Activated CD4-positive, CD25-positive, alpha-beta regulatory T cell (primary cell): ENCODE results near the gene ANKRD23.

Experiments
- DNase-seq, 4 experiments: peaks; one replicate each; lab custom pipeline; 2025; lab: John Stamatoyannopoulos, UW

ANKRD23 gene

DNA sequence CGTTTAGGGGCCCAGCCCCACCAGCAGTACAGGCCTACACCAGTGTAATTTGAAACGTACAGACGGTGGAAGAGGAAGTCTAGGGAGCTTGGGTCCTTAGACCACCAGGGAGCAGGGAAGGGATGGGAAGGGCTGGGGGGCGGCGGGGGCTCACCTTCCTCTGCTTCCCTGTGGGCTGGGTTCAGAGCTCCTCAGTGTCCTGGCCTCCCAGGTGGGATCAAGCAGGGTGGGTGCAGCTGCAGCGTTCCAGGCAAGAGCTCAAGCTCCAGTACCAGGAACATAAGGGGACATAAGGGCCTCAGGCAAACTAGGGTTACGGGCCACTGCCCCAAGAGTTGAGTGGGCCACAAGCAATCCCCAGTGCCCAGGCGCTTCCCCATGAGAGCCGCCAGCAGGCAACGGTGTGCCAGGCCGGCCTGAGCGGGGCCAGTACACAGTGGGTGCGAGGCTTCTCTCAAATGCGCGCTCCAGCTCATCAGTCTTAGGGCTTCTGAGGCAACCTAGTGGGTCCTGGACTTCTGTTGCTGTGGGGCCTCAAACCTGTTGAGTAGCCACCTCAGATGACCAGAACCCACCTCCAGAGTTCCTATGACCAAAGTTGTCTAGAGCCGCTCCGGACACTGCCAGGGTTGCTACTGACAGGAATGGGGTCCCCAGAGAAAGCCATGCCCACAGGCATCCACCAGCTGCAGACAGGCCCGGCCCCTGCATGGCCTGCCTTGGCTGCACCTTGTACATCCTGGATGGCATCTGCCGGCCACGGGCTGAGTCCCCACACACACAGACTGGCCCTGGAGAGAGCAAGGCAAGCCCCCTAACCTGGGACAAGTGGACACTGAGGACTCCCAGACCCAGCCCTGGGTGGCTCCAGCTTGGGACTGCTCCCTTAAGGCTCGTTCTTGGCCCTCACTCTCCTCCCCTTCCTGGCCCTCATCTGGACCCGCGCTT lies 5.2 kb downstream of the ANKRD23 start:
- DNase-seq, result no peak

DNA sequence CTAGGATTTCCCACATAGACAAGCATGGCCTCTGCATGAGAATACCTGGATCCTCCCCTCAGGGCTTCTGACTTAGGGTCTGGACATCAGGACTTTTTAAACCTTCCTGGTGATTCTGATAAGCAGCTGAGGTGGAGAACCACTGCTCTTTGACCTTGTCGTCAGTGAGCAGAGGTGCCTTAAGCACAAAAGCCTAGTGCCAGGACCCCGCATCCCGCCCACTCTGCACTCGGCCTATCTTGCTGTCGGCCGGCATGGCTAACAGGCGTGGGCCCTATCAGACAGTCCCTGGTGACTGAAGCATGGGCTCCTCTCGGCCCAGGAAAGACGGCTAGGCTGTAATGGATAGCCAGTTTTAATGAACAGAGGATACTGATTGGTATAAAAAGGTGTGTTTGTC lies 6.2 kb downstream of the ANKRD23 start:
- DNase-seq, result no peak

DNA sequence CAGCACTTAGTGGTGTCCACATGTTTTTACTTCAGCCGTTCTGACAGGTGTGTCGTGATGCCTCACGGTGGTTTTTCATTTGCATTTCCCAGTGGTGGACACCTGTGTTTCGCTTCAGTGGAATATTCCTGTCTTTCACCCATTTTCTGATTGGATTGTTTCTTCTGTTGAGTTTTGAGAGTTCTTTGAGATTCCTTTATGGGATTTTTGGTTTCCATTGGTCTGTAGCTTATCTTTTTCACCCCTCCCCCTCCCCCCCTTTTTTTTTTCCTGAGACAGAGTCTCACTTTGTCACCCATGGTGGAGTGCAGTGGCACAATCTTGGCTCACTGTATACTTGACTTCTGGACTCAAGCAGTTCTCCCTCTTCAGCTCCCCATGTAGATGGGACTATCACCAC lies 8.0 kb downstream of the ANKRD23 start:
- DNase-seq, result no peak

DNA sequence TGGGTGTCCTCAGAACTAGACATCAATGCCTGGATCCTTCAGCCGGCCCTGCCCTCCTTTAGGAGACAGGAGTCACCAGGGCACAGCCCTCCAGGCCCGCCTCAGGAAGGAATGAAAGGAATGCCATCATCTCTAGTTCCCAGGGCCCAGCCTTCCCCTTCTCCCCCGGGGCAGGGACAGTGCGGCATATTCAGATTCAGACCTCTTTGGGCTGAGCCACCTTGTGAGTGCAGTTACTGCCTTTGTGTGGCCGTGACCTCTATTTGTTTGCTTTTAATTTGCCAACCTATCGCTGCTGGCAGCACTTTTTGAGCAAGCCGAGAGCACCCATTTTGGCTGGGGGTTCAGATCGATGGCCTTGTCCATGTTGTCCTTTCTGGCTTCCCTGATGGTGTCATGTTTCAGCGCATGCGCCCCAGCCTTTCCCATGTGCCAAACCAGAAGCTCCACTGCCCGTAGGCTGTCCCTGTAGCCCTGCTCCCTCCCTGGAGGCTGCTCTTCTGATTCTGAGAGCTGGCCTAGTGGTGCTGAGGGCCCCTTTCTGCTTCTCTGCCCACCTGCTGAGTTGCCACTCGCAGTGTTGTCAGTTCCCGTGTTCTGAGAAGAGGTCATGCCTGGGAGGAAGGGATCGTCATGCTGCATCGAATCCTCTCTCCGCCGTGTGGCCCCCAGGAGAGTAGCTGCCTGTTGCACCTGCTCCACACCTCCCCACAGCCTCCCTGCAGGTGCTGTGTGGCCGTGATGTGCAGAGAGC lies 10.9 kb downstream of the ANKRD23 start:
- no peak for DNase-seq

DNA sequence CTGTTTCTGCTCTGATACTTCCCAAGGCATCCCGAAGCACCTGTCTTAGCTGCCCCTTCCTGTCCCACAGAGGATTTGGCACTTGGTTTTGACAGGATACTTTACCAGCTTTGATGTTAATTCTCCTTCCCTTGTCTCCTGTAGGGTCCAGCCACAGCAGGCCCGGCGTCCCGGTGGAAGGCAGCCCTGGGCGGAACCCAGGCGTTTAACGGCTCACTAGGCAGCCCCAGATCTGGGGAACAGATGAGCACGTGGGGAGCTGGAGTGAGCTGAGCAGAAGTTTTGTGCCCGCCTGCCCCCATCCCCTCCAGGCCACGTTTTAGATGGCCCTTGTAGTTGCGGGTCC lies 11.4 kb downstream of the ANKRD23 start:
- no peak for DNase-seq

DNA sequence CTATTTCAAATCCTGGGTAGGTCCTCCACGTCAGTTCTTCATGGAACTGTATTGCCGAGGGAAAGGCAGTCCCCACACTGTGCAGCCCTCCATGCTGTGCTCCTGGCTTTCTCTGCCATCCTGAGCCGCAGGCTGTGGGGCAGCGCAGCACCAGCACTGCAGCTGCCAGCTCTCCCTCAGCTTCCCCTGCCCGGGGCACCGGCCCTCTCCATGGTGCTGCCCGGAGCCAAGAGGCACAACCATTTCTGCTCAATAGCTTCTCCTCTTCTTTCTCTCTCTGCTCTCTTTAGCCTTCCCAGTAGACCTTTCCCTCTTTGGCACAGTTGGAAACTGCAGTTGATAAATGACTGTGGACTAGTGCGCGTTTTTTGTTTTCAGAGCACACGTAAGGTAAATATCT lies 12.1 kb downstream of the ANKRD23 start:
- no peak for DNase-seq

DNA sequence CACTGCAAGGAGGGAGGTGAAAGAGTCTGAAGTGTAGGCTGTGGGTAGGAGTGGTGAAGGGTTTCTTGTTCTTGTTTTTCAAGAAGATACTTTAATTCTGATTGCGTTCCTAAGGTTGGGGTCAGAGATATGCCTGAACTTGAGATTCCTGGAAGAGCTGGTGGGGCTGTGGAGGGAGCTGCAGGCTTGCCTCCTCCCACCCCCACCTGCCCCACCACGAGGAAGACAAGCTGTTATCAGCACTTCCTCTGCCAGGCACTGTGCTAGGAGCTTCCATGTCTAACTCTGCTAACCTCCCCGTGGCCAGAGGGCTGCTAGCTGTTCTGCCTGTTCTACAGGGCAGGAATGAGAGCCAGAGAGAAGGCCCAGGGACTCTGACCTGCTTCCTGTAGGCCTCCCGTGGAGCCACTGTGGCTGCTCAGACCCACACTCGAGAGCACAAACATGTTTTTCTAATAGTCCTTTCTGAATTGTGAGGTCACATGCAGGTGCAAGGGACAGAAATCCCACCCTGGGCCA lies 13.7 kb downstream of the ANKRD23 start:
- no peak for DNase-seq

DNA sequence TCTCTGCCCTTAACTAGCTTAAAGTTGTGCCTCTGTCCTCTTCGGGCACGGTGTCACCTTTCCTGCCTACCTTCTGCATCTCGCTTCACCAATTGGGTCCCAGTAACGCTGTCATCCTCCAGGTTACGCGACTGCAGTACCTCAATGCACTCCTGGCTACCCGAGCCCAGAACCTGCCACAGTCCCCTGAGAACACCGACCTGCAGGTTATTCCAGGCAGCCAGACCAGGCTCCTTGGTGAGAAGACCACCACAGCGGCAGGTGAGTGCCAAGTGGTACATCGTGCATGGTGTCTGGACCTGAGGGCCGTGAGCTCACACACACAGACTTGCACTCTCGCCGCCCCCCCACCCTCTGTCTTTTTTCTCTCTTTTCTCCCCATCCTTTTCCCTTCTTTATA lies 14.9 kb downstream of the ANKRD23 start:
- no peak for DNase-seq

DNA sequence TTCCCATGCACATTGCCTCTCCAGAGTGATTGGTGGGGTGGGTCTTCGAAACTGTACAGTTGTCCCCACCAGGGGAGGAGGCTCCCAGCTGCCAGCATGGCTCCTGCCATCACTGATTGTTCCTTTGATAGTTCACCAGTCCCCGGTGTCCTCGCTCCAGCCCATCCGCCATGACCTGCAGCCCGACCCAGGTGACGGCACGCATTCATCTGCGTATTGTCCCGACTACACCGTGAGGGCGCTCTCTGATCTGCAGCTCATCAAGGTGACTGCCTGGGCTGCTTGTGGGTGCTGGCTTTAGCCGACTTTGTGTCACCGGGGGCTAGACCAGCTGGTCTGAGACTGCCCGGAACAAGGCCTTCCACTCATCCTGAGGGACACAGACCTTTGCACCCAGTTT lies 15.4 kb downstream of the ANKRD23 start:
- no peak for DNase-seq

DNA sequence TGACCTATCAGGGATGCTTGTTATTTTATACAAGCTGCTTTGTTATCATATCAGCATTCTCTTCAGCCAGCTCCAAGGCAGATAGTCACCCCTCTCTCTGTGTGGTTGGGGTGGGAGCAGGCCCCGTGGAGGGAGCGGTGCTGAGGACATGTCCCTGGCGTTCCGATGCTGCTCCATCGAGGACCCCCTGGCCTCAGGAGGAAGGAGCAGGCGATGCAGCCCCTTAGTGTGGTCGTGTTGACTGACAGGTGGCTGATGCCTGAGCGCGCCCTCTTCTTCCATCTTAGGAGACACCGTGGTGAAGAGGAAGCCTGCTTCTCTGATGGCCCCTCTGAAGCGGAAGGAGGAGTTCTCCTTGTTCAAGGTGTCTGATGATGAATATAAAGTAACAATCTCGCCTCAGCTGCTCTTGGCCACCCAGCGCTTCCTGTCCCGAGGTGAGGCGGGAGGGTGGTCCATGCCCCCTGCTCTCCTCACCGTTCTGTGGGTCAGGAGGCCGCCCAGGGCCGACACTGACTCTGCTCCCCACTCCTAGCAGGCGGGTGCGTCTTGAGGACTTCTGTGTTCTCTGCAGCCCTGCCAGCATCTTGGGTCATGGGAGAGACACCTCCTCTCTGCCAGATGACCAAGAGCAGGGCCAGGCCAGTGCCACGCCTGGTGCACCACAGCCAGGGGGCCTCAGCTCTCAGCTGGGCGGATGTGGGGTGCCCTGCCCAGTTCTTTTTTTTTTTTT lies 17.1 kb downstream of the ANKRD23 start:
- DNase-seq, result no peak

DNA sequence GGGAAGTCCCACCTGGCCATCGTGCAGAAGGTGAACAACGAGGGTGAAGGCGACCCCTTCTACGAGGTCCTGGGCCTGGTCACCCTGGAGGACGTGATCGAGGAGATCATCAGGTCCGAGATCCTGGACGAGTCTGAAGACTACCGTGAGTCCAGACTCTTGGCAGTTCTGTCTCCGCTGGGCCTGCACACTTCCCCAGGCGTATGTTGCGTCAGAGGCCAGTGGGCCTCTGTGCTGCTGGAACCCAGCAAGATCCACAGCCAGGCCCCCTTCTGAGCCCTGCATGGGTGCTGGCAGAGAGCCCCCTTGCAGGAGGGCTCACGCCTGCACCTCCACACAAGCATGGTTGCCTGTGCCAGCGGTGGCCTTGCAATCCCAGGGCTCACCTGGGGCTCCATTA lies 18.8 kb downstream of the ANKRD23 start:
- no peak for DNase-seq

DNA sequence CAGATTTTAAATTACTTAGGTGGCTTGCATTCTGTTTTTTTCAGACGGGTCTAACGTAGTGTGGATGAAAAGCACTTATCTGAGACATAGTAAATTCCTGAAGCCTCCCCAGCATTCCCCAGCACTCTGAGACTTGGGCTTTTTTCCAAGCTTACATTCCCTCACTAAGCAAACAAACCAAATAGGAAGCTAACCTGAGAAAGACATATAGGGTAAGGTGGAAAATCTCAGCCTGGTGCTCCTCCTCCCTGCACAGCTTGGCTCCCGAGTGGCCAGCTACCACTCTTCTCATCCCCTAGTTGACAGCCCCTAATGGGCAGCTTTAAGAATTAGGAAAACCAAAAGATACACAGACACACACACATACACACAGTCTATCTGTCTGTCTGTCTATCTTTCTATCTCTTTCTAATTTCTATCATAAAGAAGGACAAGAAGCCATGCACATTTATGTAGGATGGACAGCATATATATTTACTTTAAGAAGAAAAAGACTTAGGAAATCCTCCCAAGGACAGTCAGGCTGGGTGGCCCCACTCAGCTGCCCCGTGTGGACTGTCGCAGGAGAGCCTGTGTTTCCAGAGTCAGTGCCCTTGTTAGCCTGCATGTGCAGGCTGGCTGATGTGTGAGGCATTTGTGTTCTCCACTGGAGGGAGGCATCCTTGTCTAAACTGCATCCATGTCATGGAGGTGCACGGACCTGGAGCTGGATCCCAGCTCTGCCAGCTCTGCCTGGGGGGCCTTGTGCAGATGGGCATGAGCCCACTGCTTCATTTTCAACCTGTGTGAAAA lies 19.5 kb downstream of the ANKRD23 start:
- no peak for DNase-seq

DNA sequence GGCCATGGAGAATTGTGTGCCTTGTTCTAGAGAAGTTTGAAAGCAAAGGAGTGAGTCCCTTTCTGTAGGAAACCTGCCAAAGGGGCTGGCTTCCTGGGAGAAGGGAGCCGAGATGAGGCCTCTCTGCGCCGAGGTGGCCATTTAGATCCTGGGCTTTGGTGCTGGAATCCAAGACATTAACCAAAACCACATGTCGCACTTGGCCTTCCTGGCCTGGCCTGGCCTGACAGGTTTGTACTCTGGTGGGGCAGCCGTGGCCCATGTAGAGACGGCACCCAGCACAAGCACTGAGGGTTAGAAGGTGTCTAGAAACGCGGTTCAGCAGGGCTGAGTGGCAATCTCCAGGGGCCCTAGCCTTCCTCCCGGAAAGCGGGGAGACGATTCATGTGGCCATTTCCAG lies 20.6 kb downstream of the ANKRD23 start:
- no peak for DNase-seq

DNA sequence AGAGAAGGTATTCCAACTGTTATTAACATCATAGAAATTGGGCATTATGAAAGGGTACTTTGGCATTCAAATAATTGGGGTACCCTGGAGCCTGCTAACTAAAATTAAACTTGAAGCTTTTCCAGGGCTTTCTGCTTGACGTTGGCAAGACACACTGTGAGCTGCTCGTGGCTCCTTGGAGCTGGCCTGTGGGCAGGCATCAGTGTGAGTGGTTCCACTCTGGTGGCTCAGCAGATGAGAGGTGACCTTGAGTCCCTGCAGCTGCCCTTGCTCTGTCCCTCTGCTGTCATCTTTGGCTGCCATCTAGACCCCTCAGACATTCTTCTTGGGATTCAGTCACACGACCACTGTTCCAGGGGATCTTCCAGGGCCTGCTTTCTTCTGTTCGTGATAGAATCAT lies 21.0 kb downstream of the ANKRD23 start:
- no peak for DNase-seq

DNA sequence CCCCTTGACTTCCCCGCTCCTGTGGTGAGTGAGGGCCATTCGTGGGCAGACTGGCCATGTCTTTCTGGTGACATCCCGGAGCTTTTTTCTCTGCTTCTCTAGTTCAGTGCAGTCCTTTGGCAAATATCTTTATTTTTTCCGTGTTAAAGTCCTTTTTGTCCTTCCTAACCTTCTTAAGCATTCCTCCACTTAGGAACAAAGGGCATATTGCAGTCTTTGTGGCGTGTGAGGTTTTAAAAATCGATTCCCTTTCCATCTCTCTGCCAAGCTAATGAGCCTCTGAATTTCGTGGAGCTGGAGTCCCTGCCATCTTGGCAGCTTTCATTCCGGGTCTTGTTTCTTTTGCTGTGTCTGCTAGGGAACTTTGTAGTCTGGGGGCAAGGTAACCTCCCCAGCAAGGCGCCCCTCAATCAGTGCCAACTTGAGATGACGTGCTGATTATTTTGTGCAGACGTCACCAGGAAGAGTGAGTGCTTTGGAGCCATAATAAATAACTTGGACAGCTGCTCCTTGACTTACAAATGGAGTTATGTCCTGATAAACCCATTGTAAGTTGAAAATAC lies 22.6 kb downstream of the ANKRD23 start:
- DNase-seq, result no peak

DNA sequence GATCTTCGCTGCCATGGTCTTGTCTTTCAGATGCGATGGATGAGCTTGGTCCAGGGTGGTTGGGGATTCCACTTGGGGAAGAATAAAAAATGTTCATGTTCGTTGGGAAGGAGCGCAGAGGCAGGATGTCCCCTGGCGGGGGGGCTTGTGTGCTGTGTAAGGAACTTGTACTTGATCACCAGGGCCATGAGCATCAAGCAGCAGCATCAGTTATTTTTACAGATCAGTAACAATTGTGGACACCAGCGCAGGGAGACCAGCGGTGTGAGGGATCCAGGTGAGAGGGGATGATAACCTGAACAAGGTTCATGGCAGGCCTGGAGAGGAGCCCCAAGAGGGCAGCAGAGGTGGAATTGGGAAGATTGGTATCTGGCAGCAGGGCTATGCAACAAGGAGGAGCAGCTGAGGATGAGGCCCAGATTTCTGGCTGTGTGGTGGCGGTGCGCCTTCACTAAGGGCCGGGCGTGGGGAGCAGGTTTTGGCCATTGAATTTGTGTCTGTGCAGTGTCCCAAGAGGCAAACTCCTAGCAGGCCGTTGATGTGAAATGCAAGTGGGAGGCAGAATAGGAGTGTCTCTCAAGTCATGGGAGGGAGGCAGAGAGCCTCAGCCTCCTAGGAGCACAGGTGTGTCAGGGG lies 23.8 kb downstream of the ANKRD23 start:
- no peak for DNase-seq

DNA sequence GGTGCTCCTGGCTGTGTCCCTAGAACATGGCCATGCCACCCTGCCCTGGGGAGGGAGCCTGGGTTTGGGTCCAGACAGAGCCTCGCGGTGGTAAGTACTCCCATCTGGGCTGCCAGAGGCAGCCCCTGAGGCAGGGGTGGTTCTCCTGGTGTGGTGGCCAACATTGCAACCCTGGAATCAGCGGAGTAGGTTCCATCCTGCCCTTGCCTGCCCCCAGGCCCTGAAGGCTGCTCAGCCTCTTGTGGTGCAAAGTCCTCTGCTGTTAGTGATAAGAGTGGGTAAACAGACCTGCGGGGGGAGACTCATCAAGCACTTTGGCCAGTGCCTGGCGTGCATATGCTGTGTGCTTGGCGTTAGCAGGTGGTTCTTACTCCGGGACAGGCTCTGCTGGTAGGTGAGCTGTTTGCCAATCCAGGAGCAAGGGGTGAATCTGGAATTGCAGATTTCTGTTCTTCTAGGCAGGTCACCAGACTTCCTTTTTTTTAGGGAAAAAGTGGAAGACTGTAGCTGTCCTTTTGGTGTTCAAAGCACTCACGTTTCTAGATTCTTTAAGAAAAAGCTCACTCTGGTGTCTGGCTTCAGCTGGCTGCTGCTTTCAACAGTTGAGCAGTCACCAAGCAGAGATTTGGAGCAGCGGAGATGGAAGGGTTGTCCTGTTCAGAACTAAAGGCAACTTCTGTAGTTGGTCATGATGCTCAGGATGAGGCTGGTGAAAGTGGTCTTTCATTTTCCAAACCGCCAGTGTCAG lies 24.5 kb downstream of the ANKRD23 start:
- DNase-seq, result no peak

DNA sequence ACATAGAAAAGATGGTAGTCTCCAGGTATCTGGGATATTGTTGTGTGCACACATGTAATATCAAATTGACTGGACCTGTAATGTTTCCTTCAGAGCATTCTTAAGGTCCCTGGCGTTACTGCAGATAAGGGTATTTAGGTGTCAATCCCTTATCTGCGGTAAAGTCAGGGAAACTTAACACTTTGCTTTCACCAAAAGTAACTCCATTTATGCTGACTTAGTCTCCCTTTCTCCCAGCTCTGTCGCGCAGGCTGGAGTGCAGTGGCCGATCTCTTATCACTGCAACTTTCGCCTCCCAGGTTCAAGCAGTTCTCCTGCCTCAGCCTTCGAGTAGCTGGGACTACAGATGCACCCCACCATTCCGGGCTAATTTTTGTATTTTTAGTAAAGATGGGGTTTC lies 25.9 kb downstream of the ANKRD23 start:
- DNase-seq, result no peak

DNA sequence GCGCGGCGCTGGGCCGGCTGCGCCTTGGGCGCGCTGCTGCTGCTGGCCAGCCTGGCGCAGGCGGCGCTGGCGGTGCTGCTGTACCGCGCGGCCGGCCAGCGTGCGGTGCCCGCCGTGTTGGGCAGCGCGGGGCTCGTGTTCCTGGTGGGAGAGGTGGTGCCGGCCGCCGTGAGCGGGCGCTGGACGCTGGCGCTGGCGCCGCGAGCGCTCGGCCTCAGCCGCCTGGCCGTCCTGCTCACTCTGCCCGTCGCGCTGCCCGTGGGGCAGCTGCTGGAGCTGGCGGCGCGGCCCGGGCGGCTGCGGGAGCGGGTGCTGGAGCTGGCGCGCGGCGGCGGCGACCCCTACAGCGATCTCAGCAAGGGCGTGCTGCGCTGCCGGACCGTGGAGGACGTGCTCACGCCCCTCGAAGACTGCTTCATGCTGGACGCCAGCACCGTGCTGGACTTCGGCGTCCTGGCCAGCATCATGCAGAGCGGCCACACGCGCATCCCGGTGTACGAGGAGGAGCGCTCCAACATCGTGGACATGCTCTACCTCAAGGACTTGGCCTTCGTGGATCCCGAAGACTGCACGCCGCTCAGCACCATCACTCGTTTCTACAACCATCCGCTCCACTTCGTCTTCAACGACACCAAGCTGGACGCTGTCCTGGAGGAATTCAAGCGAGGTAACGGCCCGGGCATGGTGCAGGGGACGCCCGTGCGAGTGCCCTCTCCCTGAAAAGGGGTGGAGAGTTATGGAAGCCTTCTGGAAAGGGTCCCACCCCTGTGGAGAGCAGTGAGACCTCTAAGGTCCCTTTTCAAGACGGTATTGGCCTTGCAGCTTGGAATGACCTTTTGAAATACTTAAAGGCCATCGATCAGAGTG lies 26.8 kb downstream of the ANKRD23 start:
- no peak for DNase-seq
